Activated T-cell treated with anti-CD3 and anti-CD28 coated beads for 4 hours (primary cell): ENCODE data around the gene ZNF774.
"Not testable (repeated sequence)": the region's sequence is repeated elsewhere in the genome, so short reads cannot be mapped to it uniquely, and the experiment has no call there.

Source experiments
- DNase-seq: peaks from one replicate; pipeline ENCODE4 v3.0.0-alpha.2; 2020

The ZNF774 gene

DNA sequence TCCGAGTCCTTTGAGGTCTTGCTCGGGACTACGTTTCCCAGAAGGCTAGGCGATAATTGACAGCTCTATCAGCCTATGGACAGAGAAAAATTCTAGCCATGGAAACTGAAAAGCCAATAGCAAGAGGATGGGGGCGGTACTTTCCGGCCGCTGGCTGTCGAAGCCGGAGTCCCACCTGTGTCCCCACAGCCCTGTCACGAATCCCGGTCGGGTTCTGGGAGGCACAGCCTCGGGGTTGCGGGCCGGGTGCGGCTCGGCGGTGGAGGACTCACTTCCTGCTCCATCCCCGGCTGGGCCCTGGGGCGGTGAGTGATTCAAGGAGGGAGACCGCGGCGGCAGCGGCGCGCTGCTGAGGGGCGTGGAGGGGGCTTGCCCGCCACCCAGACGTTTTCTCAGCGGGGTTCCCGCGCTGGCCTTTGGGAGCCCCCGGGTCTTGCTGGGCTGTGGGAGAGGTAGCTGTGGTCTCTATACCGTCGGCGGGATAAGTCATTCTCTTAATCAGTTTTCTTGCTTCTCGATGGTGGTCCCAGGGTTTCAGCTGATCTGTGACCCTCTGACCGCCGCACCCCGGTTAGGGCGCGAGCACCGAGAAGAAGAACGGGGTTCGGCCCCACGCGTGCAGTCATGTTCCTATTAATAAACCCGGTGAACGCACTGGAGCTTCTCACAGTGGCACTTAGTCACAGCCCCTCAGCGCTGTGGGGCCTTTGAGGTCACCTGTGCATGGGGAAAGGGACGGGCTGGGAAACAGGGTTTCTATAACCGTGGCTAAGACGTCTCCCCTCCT lies at the start of gene ZNF774:
ZNF774 (plus strand) TSS at position 178 of the 787 bp plus-strand sequence. CDS start 2,377 bp downstream, outside the sequence.
- peak; percentile 81 for DNase-seq

DNA sequence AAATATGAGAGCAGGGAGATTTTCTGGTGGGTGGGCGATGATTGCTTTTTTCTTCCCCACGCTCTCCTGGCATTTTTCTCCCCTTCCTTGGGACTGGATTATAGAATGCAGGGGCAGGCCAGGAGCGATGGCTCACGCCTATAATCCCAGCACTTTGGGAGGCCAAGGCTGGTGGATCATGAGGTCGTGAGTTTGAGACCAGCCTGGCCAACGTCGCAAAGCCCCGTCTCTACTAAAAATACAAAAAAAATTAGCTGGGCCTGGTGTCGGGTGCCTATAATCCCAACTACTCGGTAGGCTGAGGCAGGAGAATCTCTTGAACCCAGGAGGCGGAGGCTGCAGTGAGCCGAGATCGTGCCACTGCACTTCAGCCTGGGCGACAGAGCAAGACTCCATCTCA lies 46.7 kb upstream of the ZNF774 start:
- not testable (repeated sequence) for DNase-seq

DNA sequence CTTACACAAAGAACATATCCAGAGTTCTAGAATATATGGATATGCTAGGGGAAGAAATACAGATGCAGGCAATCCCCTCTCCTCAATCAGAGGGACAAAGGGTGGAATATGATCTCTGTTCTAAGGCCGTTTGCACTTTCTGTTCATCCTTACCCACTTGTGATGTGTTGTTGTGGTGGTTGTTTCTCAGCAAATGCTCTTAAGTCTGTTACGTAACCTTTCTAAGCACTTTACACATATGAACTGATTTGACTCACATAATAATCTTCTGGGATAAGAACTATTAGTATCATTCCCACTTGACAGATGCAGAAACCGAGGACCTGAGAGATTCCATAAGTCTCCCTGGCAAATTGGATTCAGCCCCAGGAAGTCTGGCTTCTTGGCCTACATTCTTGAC lies 46.2 kb upstream of the ZNF774 start:
- no peak for DNase-seq

DNA sequence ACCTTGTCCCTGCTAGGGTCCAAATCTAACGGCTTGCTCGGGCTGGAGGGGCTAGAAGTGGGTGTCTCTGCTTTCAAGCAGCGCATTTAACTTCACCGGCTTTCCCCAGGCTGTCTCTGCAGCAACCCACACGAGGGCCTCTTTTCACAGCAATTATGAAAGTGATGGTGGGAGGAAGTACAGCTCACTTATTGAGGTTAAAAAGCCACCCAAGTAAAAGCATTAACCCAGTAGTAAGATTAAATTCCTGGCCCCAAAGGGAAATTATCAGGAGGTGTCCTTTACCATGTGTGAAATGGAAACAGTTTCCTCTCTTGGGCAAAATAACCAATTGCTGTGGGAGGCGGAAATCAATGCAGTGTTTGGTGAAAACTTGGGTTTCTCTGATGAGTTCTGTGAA lies 45.5 kb upstream of the ZNF774 start:
- DNase-seq, result no peak

DNA sequence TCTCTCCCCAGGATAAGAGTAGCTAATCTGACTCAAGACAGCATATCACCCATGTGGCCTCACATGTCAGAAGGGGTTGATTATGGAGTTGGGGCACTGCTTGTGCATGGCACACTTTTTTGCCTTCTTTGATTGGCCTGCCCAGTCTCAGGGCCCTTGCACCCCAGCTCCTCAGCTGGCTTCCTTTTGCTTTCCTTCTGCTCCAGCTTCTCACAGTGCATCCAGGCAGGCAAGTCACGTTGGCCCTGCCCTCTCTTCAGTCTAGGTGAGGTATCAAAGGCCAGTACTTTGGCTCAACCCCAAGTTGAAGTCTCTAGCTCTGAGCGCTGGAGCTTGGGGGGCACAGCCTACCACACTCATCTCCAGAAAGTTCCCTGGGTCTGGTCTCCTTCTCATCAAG lies 44.4 kb upstream of the ZNF774 start:
- DNase-seq, result no peak

DNA sequence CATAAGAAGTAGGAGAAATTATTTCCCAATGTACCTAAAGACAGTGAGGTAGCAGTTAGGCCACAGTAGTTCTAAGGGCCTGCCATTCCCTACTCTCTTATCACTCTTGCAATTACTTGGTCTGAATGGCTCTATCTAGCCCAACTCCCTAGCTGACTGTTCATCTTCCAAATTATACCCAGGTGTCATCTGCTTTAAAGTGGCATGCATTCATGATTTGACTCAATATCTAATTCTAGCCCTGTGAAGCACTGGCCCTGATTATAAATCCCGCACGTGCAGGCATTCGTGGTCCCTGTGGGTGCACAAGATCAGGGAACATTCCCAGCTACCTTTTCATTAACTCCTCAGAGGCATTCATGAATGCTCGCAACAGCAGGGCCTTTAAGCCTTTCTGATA lies 43.1 kb upstream of the ZNF774 start:
- no peak for DNase-seq

DNA sequence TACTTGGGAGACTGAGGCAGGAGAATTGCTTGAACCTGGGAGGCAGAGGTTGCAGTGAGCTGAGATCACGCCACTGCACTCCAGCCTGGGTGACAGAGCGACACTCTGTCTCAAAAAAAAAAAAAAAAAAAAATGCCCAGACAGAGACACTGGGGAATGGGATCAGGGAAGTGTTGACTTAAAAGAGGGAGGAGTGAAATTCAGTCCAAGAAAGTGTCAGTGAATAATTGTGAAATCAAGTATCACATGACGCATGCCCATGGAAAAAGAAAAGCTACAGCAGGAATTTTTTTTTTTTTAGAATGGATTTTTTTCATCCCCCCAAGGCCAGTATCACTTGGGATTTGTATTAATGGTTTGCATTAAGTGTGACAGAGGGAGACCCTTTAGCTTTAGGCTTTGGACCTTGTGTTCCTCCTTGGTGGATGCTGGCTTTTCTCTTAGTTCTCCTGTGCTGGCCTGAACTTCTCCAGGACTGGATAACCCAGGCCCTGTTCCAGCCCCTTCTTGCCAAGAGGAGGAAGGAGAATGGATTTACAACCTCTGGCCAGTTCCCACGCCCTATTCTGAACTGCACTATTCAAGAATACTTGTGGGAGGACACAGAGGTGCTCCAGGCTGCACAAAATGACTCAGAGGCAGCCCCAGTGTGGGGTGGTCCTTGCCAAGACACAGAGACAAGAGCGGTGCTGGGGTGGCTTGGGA lies 36.7 kb upstream of the ZNF774 start:
- DNase-seq, result no peak

DNA sequence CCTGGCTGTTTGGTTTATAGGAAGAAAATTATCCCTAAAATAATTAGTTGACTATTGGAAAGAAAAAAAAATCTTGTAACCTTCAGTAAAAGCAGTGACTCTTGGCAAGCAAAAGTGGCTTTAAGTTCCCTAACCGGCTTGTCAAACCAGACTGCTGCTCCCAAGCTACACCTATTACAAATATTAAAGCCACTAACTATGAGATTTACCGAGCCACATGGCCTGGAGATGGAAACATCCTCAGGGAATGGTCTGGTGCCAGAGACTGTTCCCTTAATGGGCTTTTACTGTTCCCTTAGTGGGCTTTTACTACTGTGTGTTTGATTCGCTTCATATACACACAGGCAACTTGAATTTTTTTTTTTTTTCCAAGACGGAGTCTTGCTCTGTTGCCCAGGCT lies 35.9 kb upstream of the ZNF774 start:
- no peak for DNase-seq

DNA sequence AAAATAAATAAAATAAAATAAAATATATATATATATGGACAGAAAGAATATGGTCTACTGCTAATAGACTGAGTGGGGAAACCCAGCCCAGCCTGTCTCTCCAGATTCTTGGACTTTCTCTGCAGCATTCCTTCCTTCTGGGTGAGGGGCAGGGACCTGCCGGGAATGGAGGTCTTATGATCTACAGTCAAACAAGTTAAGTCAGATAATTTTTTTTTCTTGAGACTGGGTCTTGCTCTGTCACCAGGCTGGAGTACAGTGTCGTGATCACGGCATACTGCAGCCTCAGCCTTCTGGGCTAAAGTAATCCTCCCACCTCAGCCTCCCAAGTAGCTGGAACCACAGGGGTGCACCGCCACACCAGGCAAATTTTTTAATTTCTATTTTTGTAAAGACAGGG lies 33.5 kb upstream of the ZNF774 start:
- DNase-seq, result no peak

DNA sequence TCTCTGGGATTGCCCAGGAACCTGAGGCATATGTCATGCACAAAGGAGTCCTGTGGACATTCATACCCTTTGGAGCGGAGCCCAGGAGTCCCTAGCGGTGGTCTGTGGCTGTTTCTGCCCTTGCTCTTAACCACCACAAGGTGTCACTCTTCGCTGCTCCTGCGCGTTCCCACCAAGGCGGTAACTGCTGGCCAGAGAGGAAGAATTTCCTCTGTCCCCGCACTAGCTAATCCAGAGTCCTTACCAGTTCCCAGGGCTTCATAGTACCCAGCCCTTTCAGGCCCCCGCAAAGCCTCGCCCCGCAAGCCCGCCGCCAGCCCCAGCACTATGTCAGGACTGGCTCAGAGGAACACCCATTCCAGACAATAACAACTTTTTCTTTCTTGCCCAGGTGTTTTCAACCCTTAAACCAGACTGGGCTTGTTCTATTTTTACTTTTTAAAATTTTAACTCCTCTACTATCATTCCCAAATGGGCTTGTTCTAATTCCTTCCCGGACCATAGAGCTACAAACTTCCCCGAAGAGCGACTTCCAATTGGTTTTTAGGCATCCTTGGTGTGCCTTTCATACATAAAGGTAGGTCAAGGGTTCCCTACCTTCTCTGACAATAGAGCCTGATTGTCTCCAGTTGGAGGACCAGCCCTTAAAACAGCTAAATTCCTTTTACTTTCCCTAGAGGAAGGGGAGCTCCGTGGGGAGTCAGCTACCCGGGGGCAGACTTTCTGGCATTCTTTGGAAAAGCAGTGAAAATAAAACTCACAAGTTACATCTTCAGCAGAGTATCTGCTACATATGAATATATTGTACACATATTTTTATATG lies 31.8 kb upstream of the ZNF774 start:
- peak; percentile 47 for DNase-seq

DNA sequence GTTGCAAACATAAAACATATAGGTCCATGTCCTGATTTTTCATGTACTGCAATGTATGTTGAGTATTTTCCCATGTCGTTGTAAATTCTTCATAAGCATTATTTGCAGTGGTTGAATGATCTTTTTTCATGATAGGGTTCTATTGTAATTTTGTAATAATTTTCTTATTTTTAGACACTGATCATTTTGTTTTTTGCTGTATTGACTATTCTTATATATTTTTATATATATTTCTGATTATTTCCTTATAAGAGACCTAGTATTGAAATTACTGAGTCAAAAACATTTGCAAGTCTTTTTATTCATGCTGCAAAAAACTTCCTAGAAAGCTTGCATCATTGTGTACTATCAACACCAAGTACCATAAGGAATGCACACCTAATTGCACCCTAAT lies 31.2 kb upstream of the ZNF774 start:
- no peak for DNase-seq

DNA sequence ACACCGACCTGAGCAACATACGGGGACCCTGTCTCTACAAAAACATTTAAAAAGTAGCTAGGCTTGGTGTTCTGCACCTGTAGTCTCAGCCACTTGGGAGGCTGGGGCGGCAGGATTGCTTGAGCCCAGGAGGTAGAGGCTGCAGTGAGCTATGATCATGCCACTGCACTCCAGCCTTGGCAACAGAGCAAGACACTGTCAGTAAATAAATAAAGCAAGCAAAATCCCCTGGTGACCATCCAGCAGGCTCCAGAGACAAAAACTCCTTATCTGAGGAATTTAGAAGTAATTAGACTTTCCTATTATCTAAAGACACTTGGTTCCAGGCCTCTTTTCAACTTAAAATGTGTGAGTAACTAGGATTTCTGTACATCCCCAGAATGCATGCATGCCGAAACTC lies 29.5 kb upstream of the ZNF774 start:
- DNase-seq, result no peak

DNA sequence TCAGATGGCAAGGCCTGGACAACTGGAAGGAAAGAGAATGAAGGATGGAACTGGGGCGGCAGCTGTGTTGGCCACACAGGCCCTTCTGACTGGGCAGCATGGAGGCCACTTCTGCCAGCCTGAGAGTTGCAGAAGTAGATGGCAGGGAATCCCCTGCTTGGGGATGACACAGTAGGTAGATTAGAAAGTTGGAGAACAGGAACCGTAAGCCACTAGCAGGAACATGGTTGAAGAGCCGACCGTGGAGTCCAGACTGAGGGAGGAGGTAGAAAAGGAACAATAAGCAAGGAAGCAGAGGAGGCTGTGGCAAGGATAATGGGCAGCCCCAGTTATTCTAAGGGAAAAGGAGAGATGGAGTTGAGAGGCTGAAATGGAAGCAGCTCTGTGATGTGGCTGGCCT lies 26.4 kb upstream of the ZNF774 start:
- DNase-seq, result no peak

DNA sequence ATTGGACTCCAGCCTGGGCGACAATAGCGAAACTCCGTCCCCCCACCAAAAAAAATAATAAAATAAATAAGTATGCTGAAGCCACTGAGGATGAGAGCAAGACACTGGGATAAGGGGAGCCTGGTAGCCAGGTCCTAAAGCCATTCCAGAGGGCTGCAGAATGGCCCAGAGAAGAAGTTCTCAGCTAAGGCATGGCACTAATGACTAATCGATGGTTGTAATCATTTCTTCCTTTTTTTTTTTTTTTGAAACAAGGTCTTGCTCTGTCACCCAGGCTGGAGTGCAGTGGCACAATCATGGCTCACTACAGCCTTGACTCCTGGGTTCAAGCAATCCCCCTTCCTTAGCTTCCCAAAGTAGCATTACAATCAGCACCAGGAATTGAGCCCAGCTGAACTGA lies 25.6 kb upstream of the ZNF774 start:
- no peak for DNase-seq

DNA sequence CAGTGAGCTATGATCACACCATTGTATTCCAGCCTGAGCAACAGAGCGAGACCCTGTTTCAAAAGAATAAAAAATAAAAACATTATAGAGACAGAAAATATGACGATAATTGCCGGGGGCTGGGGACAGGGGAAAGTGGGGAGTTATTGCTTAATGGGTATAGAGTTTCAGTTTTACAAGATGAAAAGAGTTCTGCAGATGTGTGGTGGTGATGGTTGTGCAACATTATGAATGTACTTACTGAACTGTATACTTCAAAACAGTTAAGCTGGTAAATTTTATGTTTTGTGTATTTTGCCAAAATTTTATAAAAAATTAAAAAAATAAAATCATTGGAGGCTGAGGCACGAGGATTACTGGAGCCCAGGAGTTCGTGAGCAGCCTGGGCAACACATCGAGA lies 24.8 kb upstream of the ZNF774 start:
- no peak for DNase-seq

DNA sequence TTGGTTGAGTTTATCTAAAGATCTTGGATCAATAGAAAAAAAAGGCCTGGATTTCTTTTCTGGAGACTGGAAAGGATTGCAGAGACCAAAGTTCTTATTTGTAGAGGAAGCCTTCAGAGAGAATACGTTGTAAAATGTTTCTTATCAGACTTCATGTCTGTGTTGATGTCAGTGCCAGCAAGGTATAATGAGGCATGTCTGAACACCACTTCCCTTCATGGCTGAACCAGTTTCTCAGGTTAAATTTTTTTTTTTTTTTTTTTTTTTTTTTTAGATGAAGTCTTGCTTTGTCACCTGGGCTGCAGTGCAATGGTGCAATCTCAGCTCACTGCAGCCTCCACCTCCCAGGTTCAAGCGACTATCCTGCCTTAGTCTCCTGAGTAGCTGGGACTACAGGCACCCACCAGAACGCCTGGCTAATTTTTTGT lies 17.8 kb upstream of the ZNF774 start:
- no peak for DNase-seq

DNA sequence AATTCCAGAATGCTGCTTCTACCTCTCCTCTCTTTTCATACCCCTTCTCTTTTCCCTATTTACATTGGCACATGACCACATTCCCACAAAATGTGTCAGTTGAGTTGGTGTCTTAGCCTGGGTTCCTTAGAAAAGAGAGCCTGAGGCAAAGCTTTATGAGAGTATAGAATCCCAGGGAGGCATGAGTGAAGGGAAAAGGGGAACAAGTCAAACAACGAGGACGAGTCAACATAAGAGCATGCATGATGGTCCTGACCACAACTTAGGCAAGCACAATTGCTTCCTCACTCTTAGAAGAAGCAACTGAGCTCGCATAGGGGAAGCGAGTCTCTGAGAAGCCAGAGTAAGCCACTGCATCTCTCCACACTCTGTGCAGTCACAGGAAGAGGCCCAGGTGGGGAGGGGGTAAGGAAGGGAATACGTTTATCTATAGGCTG lies 15.4 kb upstream of the ZNF774 start:
- no peak for DNase-seq

DNA sequence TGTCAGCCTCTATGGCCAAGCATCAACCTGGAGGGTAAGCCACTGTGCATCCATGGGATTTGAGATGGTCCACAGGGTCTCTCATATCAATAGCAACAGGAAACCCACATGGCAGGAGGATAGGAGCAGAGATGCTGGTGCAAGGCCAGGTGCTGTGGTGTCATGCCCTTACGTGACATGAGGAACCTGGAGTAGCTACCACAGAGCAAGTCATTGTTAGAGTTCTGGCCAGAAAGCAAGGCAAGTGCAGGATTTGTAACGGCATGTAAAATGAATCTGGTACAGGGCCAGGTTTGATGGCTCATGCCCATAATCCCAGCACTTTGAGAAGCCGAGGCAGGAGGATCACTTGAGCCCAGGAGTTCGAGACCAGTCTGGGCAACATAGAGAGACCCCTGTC lies 14.8 kb upstream of the ZNF774 start:
- no peak for DNase-seq

DNA sequence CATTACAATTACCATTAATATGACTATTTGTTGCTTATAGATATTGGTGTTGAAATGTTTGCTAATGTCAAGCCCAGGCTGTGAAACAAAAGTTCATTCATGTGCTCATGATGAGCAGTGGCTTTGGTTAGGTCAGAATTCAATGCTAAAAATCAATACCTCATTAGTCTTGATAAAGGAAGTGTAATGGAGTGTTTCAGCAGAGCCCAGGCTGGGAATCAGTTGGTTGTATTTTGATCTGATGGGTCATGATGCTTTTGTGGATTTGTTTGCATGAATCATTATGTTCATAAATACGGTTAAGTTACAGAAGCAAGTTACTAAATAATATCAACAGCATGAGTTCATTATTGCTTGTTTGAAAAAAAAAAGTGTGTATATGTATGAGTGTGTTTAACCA lies 13.6 kb upstream of the ZNF774 start:
- no peak for DNase-seq

DNA sequence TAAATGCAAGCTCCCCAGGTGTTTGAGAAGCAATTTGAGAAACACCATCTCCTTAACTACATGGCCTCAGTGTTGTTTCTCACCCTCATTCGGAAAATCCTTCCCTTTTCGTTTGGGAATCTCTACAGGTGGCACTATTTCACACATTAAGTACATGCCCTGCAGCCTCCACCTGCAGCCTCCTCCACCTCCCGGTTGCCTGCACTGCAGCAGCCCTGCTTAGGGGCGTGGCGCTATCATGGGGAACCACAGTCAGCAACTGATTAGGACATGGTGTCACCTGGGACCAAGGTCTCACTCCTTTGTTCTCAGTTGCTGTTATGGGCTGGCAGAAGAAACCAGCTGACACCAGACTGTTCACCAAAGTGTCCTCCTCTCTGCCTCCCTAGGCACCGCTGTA lies 11.7 kb upstream of the ZNF774 start:
- DNase-seq, result no peak

DNA sequence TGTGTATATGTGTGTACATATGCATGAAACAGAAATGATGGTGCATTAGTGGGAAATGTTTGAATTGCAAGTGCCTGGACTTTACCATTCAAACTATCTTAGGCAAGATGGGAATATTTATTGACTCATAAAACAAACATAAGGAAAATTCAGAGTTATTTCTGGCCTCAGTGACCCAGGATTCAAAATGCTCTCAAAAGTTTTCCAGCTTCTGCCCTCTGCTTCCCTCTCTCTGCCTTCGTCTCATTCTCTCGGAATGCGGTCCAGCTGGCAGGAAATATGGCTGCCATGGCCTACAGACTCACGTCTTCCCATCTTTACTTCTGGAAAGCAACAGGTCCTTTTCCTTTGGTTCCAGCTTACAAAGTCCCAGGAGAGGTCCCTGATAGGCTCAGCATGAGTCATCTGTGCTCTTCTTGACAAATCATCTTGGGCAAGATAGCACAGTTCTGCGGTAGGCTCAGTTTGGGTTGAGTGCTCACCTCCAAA lies 8.7 kb upstream of the ZNF774 start:
- DNase-seq, result no peak

DNA sequence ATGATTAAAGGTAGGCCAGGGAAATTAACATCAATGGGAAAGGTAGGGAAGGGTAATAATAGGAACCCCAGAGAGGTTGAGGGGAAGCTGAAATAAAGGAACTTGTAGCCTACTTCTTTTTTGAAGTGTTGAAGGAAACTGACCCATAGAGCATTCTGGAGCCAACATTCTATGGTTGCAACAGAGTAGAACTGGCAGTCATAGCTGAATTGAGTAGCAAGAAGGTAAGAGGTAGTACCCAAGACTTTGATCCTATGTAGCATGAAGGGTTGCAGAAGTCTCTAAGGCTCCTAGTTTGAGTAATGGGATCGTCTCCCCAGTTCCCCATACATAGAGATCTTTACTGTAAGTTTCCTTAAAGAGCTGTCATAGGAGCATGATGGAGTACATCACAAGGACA lies 7.4 kb upstream of the ZNF774 start:
- DNase-seq, result no peak

DNA sequence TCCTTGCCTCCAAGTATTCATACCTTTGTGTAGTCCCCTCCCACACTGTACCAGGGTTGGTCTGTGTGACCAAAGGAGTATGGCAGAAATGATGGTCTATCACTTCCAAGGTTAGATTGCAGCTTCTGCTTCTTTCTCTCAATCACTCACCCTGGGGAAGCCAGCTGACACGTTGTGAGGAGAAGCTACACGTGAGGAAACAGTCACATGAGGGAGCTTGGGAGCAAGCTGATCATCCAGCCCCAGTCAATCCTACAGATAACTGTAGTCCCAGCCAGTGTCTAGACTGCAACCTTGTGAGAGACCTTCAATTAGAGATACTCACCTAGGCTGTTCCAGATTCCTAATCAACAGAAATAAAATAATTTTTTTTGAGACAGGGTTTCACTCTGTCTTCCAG lies 6.2 kb upstream of the ZNF774 start:
- no peak for DNase-seq
